Stimulated activated CD4-positive, alpha-beta T cell treated with anti-CD3 and anti-CD28 coated beads, Interleukin-1b, Interleukin-23, amount 100 ng/mL, for 4 hours (primary cell): Measurements from ENCODE around the gene NCOA4.
A peak's percentile ranks its signal among the peaks of the same experiment; 100 is the strongest.
"Not testable (repeated sequence)": the region's sequence is repeated elsewhere in the genome, so short reads cannot be mapped to it uniquely, and the experiment has no call there.

Experiments
- DNase-seq, 2 donors: peaks; one replicate each; pipeline ENCODE4 v3.0.0-alpha.2; 2020; ENCODE audit warnings: low read depth in 2 of 2

Gene NCOA4

DNA sequence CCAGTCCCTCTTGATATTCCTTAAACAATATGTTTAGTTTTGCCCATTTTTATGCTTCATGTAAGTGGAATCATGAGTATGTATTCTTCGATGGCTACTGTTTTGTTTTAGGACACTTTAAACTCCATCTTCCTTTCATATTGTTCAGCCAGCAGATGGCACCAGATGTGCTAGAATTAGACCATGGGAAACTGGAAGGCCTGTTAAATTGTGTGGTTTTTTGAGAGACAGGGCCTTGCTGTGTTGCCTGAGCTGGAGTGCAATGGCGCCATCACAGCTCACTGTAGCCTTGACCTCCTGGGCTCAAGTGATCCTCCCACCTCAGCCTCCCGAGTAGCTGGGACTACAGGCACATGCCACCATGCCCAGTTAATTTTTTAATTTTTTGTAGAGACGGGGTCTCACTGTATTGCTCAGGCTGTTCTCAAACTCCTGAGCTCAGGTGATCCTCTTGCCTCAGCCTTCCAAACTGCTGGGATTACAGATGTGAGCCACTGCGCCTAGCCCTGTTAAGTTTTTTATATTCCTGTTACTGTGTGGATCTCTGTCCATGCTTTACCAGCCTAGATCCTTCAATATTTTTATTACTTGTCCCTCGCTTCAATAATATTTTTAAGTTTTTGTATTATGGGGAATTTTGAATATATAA lies 46.8 kb downstream of the NCOA4 start:
- peak in 1 of 2 donors; percentile 15 for DNase-seq

DNA sequence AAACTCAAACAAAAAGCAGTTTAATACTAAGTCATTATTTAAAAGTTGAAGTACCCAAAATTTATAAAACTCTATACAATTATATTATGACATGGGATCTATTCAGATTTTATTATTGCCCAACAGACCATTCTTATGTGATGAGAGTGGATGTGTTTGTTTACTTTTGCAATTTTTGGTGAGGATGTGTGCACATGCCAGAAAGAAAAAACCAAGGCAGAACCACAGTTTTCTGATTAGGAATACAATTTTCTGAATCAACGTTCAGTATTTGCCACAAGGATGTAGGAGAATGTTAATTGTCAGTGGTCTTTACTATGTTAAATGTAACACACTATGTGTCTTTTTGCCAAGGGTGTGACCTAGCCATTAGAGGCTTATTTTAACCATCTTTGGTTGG lies 49.1 kb downstream of the NCOA4 start:
- not testable (repeated sequence) for DNase-seq

DNA sequence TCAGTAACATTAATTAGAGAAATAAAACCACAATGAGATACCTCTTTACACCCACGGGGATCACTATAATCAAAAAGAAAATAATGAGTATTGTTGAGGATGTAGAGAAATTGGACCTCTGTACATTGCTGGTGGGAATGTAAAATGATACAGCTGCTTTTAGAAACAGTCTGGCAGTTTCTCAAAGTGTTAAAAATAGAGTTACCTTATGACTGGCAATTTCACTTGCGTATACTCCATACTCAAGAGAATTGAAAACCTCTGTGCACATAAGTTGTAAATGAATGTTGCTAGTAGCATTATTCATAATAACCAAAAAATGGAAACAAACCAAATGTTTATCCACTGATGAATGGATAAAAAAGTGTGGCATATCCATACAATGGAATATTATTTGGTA lies 51.9 kb downstream of the NCOA4 start:
- DNase-seq, result not testable (repeated sequence)

DNA sequence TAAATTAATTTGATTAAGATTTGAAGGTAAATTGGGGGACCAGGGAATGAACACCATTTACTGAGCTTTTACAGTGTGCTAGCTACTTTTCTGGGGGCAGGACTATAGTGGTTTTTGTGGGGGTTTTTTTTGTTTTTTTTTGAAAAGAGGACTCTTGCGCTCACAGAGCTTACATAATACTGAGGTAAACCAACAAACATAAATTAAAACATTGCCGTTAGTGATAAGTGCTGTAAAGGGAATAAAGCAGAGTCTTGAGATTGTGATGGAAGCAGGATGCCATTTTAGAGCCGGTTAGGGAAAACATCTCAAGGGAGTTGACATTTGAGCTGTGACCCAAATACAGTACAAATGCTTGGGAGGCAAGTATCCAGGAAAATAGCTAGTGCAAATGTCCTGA lies 56.4 kb downstream of the NCOA4 start:
- DNase-seq, result not testable (repeated sequence)

DNA sequence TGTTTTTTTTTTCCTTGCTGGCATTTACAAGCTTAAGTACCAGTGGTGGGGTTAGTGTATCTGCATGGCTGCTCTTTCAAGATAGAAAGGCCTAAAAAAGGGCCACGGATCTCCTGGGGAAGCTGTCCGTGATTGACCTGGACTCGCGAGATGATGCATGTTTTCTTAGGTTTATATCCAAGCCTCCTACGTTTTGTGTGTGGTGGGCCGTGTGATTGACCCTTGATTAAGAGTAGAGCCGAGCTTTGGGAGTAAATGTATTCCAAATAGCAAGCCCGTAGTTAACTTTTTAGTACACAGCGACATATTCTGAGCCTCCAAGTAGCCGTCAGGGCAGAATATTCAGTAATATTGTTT lies 57.6 kb downstream of the NCOA4 start:
- DNase-seq, result not testable (repeated sequence)

DNA sequence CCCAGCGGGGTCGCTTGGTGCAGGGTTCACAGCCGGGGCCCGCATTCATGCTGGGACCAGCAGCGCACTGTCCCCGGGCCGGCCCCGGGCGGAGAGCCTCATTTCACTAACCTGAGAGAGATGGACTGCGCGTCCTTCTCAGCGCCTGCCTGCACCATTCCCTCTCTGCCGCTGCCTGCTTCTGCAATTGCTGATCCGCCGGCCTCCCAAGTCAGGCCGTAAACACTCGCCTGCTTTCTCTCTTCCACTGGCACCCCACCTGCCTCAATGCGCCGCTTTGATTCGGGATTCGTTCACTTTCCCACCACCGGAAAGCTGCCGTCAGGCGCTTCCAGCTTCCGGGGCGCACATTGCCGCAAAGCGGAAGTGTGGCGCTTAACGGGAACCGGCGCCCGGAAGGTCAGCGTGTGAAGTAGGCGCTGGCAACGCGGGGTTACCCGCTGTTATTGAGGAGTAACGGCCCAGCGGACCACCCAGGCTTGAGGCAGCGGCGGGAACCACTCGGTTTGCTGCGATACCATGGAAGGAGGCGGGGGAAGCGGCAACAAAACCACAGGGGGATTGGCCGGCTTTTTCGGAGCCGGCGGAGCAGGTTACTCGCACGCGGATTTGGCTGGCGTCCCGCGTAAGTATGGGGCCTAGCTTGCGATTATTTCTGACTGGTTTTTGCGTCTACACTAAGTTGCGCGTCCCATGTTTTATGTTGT lies 58.2 kb downstream of the NCOA4 start, which contains the start of gene TIMM23:
Gene TIMM23, plus strand, starts transcription at position 384 of the 707 bp plus-strand sequence. Its CDS starts 136 bp downstream, at position 520.
- DNase-seq, result peak; percentile 73 to 77

DNA sequence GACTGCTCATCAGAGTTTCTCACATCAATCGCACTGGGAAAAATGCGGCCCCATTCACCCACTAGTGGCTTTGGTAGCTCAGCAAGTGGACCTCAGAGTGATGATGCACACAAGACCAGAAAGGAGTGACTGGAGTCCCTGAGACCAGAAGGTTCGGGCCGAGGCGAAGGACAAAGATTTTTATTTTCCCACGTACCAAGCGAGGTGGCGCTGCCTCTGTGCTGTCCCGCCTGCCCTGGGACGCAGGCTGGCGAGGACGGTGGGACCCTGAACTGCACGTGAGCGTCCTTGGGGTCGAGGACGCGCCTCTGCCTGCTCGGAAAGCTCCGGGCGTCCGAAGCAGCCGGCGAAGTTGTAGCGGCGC lies 58.7 kb downstream of the NCOA4 start:
- DNase-seq, result not testable (repeated sequence)

DNA sequence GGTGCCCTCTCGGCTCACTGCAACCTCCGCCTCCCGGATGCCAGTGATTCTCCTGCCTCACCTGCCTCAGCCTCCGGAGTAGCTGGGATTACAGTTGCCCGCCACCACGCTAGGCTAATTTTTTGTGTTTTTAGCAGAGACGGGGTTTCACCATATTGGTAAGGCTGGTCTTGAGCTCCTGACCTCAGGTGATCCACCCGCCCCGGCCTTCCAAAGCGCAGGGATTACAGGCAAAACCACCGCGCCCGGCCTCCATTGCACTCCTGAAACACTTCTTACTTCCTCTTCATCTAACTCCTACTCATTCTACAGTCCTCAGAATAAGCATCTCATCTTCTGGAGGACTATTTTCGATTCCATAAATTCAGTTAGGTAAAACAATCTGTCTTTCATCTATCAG lies 59.4 kb downstream of the NCOA4 start:
- not testable (repeated sequence) for DNase-seq

DNA sequence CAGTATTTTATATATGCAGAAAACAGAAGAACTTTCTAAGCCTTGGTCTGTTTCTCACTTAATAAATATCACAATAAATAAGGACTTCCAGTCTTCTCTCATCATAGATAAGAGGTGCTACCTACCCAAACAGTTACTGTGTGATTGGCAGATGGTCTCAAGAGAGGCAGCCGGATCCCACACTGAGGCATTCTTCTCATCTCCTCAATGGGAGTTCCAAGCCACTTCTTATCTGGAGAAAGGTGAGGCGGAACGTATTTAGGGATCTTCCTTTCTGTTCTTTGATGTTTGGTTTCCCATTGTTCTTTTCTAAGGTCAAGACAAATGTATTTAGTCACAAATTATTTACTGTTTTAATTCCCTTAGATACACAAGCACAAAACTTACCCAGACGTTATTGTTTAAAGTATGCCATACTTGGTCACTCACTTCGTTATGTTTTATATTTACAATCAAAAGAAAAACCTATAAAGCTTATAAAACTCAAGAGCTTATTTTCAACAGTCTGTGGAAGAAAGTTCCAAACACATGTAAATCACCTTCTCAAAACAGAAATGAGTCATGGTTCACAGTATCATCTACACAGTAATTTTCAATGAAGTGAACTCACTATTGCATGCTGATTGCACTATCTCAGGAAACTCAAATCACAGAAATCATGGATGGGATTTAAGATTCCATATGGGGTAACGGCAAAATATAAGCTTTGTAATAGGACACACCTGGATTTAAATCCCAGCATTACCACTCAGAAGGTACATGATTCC lies 67.6 kb downstream of the NCOA4 start:
- not testable (repeated sequence) for DNase-seq

DNA sequence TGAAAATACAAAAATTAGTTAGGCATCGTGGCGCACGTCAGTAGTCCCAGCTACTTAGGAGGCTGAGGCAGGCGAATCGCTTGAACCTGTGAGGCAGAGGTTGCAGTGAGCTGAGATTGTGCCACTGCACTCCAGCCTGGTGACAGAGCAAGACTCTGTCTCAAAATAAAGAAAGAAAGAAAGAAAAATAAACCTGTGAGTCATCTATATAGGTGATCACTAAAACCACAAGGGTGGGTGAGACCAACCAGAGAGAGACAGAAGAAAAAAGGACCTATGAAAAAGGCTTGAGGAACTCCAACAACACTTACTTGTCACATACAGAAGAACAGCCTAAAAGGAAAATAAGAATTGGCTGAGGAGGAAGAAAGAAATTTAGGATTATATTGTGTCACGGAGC lies 72.5 kb downstream of the NCOA4 start:
- not testable (repeated sequence) for DNase-seq

DNA sequence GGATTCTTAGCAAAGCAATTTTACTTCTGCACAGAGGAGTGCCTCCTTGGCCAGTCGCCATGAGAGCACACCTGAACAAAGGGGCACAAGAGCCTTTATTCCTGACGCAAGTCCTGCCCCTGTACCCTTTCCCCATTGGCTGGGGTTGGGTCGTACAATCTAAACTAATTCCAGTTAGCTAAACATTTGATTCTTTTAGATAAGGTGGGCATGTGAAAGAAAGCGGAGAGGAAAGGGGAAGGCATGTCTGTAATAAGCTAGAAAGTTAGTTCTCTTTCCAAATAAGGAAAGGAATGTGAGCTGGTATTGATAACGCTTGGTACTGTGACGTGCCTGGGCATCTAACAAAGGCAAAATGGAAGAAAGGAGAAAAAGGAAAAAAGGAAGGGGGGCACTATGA lies 73.8 kb downstream of the NCOA4 start:
- not testable (repeated sequence) for DNase-seq
